ENCODE results near the gene GLE1.

GLE1 gene, protein sequence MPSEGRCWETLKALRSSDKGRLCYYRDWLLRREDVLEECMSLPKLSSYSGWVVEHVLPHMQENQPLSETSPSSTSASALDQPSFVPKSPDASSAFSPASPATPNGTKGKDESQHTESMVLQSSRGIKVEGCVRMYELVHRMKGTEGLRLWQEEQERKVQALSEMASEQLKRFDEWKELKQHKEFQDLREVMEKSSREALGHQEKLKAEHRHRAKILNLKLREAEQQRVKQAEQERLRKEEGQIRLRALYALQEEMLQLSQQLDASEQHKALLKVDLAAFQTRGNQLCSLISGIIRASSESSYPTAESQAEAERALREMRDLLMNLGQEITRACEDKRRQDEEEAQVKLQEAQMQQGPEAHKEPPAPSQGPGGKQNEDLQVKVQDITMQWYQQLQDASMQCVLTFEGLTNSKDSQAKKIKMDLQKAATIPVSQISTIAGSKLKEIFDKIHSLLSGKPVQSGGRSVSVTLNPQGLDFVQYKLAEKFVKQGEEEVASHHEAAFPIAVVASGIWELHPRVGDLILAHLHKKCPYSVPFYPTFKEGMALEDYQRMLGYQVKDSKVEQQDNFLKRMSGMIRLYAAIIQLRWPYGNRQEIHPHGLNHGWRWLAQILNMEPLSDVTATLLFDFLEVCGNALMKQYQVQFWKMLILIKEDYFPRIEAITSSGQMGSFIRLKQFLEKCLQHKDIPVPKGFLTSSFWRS

GRCh38 chr9:128504485-128505413, at the start of gene GLE1:
Gene GLE1, plus strand, starts transcription at chr9:128504719. Its CDS starts 87 bp downstream, at chr9:128504806.
- DNase-seq, result peak; percentile 51 to 80

DNA sequence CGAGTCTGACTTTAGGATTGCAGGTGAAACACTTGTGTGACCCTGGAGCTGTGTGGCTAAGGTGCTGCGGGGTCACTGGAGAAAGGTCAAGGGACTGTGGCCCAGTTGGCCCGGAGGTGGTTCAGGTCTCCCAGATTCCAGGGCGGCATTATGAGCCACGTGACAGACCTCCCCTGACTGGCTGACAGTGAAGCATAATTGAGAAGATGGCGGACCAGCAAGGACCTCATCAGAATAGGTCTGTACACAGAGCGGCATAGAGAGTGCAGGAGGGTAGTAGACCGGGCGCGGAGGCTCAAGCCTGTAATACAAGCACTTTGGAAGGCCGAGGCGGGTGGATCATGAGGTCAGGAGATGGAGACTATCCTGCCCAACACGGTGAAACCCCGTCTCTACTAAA, 49.5 kb upstream of the GLE1 start:
- DNase-seq, result no peak

GRCh38 chr9:128455849-128456612, 48.5 kb upstream of the GLE1 start, which contains the start of gene ODF2:
Gene ODF2, plus strand, starts transcription at chr9:128456006. Its CDS starts 86 bp downstream, at chr9:128456092.
- DNase-seq, result peak; percentile 63 to 87

GRCh38 chr9:128456613-128457061, 47.9 kb upstream of the GLE1 start:
- DNase-seq, result peak in 1 of 2 experiments; percentile 33

DNA sequence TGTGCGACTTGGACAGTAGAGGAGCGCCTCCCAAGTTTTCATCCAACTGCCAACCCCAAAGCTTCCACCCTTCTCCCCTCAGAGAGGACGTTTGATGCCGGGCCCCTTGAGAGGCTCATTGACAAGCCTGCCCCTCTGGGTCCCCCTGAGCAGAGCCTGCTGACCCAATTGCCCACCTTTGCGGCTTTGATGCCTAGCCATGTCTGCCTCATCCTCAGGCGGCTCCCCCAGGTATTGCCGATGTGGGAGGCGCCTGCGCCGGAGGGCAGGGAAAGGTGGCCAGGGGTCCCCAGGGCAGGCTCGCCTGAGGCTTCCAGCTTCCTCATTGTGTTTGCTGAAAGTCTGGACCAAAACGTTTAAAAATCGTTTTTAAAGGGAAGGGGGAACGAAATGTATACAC, 47.3 kb upstream of the GLE1 start:
- DNase-seq, result no peak

GRCh38 chr9:128459011-128459410, 45.5 kb upstream of the GLE1 start:
- no peak for DNase-seq

GRCh38 chr9:128469070-128469469, 35.4 kb upstream of the GLE1 start:
- DNase-seq, result no peak

DNA sequence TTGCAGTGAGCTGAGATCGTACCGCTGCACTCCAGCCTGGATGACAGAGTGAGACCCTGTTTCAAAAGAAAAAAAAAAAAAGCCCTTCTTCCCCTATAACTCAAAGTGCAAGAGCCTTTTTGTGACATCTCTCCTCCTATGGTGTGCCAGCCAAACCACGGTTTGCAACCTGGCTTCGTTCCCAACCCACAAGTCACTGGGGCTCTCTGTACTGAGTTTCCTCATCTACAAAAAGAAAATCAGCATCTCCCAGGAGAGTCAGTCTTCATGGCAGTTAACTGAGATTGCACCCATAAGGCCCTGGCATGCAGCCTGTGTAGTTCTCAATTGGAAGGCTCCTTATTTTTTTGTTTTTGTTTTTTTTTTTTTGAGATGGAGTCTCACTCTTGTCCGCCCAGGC, 34.0 kb upstream of the GLE1 start:
- no peak for DNase-seq

- no peak for DNase-seq
These were observed 31.4 kb upstream of the GLE1 start for GRCh38 chr9:128473104-128473503.

- no peak for DNase-seq
These were observed 28.7 kb upstream of the GLE1 start for GRCh38 chr9:128475867-128476266.

DNA sequence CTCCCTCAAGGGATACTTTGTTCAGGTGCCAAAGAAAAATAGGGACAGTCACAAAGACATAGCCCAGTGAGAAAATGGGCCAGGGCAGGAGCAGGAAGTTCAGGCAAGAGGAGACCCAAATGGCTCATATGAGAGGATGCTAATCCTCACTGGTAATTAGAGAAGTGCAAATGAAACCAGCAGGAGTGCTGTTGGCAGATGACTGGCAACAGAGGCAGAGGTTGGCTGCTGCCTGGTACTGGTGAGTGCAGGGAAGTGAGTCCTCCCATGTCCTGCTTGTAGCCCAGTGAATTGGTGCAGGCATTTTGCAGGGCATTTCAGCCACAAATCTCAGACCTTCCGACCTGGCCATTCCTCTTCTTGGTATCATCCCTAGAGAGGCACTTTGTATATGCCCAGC, 25.3 kb upstream of the GLE1 start:
- no peak for DNase-seq

GRCh38 chr9:128481561-128481960, 23.0 kb upstream of the GLE1 start:
- DNase-seq, result no peak

GRCh38 chr9:128482186-128482585, 22.3 kb upstream of the GLE1 start:
- DNase-seq, result no peak

DNA sequence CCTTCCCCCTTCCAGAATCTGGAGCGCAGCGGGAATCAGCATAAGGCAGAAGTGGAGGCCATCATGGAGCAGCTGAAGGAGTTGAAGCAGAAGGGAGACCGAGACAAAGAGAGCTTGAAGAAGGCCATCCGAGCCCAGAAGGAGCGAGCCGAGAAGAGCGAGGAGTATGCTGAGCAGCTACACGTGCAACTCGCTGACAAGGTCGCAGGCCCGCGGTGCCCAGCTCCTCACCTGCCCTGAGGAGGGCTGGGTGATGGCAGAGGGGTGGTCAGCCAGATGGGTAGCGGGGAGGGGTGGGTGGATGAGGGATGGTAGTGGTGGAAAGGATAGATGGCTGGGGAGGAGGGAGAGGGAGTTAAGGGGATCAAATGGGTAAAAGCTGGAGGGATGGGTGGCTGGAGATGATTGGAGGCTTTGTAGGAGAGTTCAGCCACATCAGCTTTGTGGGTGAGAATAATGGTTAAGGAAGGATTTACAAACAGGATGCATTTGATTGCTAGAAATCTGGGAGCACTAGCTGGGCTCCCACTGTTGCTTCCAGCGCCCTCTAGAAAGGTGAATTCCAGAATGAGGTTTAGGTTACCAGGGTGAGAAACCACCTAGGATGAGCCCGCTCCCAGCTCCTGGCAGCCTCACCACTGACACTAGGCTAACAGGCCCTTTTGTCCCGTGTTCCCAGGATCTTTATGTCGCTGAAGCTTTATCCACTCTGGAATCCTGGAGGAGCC, 19.7 kb upstream of the GLE1 start:
- DNase-seq, result no peak

DNA sequence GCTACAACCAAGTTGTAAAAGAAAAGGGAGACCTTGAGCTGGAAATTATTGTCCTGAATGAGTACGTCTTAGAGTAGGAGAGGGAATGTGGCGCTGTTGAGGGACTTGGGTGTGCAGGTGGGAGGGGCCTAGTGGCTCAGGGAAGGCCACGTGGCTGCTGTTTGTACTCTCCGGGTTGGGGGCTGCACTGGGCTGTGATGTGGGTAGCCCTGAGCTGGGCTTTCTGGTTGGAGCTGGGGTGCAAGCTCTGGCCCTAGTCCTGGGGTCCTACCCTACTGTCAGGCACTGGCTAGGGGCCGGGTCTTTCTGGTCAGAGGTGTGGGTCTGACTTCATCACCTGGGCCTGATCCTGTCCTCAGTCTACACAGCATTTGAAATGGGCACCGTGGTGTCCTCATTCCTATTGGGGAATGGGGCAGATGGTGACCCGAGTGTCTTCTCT, 19.1 kb upstream of the GLE1 start:
- DNase-seq, result no peak

GRCh38 chr9:128486201-128486600, 18.3 kb upstream of the GLE1 start:
- no peak for DNase-seq

DNA sequence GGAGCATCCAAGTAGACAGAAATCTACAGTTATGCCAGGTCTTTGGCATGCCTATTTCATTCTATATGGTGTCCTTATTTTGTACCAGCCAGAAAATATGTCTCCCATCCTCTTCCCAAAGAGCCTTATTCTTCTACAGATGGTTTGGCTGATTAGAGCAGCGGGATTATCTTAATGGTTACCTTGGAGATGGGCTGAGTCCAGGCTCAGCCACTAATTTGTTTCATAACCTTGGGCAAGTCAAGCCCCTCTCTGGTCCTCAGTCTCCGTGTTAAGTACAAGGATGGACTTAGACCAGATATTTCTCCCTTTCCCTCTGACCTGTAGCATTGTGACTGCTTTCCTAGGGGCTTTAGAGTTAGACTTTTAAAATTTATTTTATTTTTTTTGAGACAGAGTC, 11.1 kb upstream of the GLE1 start:
- DNase-seq, result no peak

GRCh38 chr9:128494108-128494745, 10.3 kb upstream of the GLE1 start:
- no peak for DNase-seq

DNA sequence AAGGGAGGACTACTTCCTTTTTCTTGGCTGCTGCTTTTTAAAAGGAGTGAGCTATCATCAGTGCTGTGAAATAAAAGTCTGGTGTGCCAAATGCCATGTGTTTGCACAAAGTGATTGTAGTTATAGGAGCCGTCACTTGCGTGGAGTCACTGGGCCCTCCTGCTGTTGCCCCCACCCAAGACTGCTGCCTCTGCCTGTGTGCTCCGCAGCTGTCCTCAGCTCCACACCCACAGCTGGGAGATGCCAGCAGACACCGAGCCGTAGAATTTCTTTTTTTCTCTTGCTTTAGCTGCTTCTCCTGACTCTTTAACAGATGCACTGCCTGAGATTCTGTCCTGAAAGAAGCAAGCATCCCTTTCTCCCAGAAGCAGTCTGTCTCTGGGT, 9.8 kb upstream of the GLE1 start:
- no peak for DNase-seq

DNA sequence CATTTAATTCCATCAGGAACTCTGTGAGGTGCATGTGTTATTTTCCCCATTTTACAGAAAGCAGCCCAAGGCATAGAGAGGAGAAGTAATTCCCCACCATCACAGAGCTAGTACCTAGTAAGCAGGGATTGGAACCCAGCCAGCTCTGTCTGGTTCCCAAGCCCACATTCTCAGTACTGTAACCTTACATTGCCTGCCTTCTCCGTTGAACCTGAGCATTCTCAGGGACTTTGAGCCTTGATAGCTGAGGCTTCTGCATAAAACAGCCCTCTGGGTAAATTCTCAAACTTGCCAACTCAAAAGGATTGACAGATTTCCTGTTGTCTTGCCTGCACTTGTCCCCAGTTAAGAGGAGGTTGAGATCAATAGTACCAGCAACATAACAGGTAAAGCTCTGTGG, 9.2 kb upstream of the GLE1 start:
- DNase-seq, result no peak

GRCh38 chr9:128495804-128496417, 8.6 kb upstream of the GLE1 start:
- DNase-seq, result no peak
